ENCODE results near the gene PRPF40B.
"Not testable (repeated sequence)": the region's sequence is repeated elsewhere in the genome, so short reads cannot be mapped to it uniquely, and the experiment has no call there.

The PRPF40B gene

GRCh38 chr12:49609059-49609874, 14.1 kb upstream of the PRPF40B start:
- DNase-seq = no peak

- DNase-seq = no peak
Observed at GRCh38 chr12:49609875-49610154, 13.5 kb upstream of the PRPF40B start.

- not testable (repeated sequence) for DNase-seq
Observed at GRCh38 chr12:49610785-49611184, 12.6 kb upstream of the PRPF40B start.

- DNase-seq = no peak
Observed at GRCh38 chr12:49612210-49612609, 11.2 kb upstream of the PRPF40B start.

GRCh38 chr12:49615725-49616124, 7.6 kb upstream of the PRPF40B start:
- no peak for DNase-seq

- no peak for DNase-seq
Observed at GRCh38 chr12:49616533-49617219, 6.7 kb upstream of the PRPF40B start.

- no peak for DNase-seq
Observed at GRCh38 chr12:49618576-49618975, 4.8 kb upstream of the PRPF40B start.

- DNase-seq = no peak
Observed at GRCh38 chr12:49619286-49619685, 4.1 kb upstream of the PRPF40B start.

- DNase-seq = no peak
Observed at GRCh38 chr12:49621651-49622500, 1.5 kb upstream of the PRPF40B start.

- peak in 8 of 51 donors; percentile 33 to 66 (median 54) for DNase-seq
Observed at GRCh38 chr12:49622501-49623141, 740 bp upstream of the PRPF40B start.

- peak in 1 of 51 donors; percentile 8 for DNase-seq
Observed at GRCh38 chr12:49624921-49625577, 1.7 kb downstream of the PRPF40B start.

- DNase-seq = peak in 2 of 51 donors; percentile 18 to 66
Observed at GRCh38 chr12:49626169-49626835, 2.9 kb downstream of the PRPF40B start.

GRCh38 chr12:49626836-49627235, 3.5 kb downstream of the PRPF40B start:
- DNase-seq = no peak

- no peak for DNase-seq
Observed at GRCh38 chr12:49627752-49628360, 4.5 kb downstream of the PRPF40B start.

- DNase-seq = no peak
Observed at GRCh38 chr12:49631336-49631907, 8.1 kb downstream of the PRPF40B start.

GRCh38 chr12:49632401-49632800, 9.0 kb downstream of the PRPF40B start:
- no peak for DNase-seq

GRCh38 chr12:49632986-49633702, 9.8 kb downstream of the PRPF40B start:
- no peak for DNase-seq

GRCh38 chr12:49633703-49634345, 10.5 kb downstream of the PRPF40B start:
- no peak for DNase-seq

GRCh38 chr12:49635036-49635435, 11.7 kb downstream of the PRPF40B start:
- DNase-seq = no peak

Data from hypothalamus (tissue), 51 donors.